HG03025 (cell line): ENCODE measurements around the gene GPHN.

Source experiments
- ATAC-seq: cut with Tn5 transposase; IDR thresholded peaks from one replicate; pipeline ENCODE4 v1.9.1; 2021; ENCODE audit warnings: mild to moderate bottlenecking, moderate library complexity; ENCODE audit not compliant: unreplicated experiment, low FRiP score

GPHN gene

GRCh38 chr14:67188326-67188725 is 680.4 kb downstream of the GPHN start:
- ATAC-seq, result no peak

GRCh38 chr14:67191768-67192290 is 683.9 kb downstream of the GPHN start:
- no peak for ATAC-seq

GRCh38 chr14:67192366-67192765 is 684.4 kb downstream of the GPHN start:
- ATAC-seq, result no peak

- ATAC-seq, result no peak
These were observed 687.3 kb downstream of the GPHN start for GRCh38 chr14:67195279-67195678.

- no peak for ATAC-seq
These were observed 691.1 kb downstream of the GPHN start for GRCh38 chr14:67199016-67199415.

- ATAC-seq, result no peak
These were observed 699.9 kb downstream of the GPHN start for GRCh38 chr14:67207810-67208209.

- ATAC-seq, result no peak
These were observed 710.2 kb downstream of the GPHN start for GRCh38 chr14:67218126-67218525.

GRCh38 chr14:67221248-67221981 is 713.5 kb downstream of the GPHN start:
- no peak for ATAC-seq

- no peak for ATAC-seq
These were observed 714.0 kb downstream of the GPHN start for GRCh38 chr14:67221982-67222328.

GRCh38 chr14:67225523-67225922 is 717.6 kb downstream of the GPHN start:
- ATAC-seq, result no peak

- ATAC-seq, result no peak
These were observed 720.5 kb downstream of the GPHN start for GRCh38 chr14:67228325-67228984.
